B cell (primary cell): Measurements from ENCODE around the gene OLFM4. TPM values are rescaled to one million over a fixed set of nuclear protein-coding genes. Genes with fewer than 3 reads are reported as not detected.

Experiments used
- ATAC-seq: fragments of 200-7000 bp; cut with Tn5 transposase; one replicate; pipeline ENCODE4 v1.10.0; 2021; ENCODE audit warnings: low read depth, mild to moderate bottlenecking, moderate number of reproducible peaks, moderate library complexity
- CTCF ChIA-PET: fragments of 350-600 bp; sonication (Branson Sonifier 250); formaldehyde crosslinking; loops from one replicate; lab custom pipeline; 2021; ENCODE audit warnings: antibody characterized with exemption, inconsistent platforms; lab: Charles Lee
- POLR2A ChIA-PET: fragments of 350-600 bp; sonication (Branson Sonifier 250); formaldehyde crosslinking; loops from one replicate; lab custom pipeline; 2021; ENCODE audit warnings: antibody characterized with exemption; lab: Charles Lee
- DNase-seq: peaks from one replicate; pipeline ENCODE4 v3.0.0; 2013
- H2AFZ ChIP-seq: 2 replicates; pipeline ENCODE4 v1.6.1; 2012; ENCODE audit warnings: mild to moderate bottlenecking, low read depth, low read length; ENCODE audit not compliant: insufficient read depth, poor library complexity, severe bottlenecking
- H3K27ac ChIP-seq, 2 donors: 1 replicate in 1 of 2; 2 replicates in 1 of 2; pipeline ENCODE4 v1.5.1; 2012 to 2013; ENCODE audit warnings: low read length in 2 of 2, mild to moderate bottlenecking in 2 of 2, moderate library complexity in 1 of 2
- H3K27me3 ChIP-seq, 4 experiments: fragments of 200-600 bp in 1 of 4; sonication (generic) in 1 of 4; replicated peaks in 1 of 4; 1 replicate in 2 of 4; 2 replicates in 2 of 4; pipeline versions ENCODE4 v1.6.1 to v1.7.0; 2013 to 2016; ENCODE audit warnings: low read length in 3 of 4, mild to moderate bottlenecking in 2 of 4, mixed read lengths in 1 of 4, moderate library complexity in 1 of 4; ENCODE audit not compliant: insufficient read depth in 4 of 4, control insufficient read depth in 3 of 4; ENCODE audit errors: control extremely low read depth in 1 of 4
- H3K36me3 ChIP-seq, 2 experiments: replicated peaks in 1 of 2; 1 replicate in 1 of 2; 2 replicates in 1 of 2; pipeline versions ENCODE4 v1.6.1 to v1.7.1; 2013; ENCODE audit warnings: low read length in 1 of 2; ENCODE audit not compliant: insufficient read depth in 2 of 2, control insufficient read depth in 1 of 2; ENCODE audit errors: control extremely low read depth in 1 of 2, extremely low read depth in 1 of 2
- H3K4me1 ChIP-seq, 2 donors: fragments of 200-600 bp in 1 of 2; sonication (generic) in 1 of 2; 1 replicate in 1 of 2; 2 replicates in 1 of 2; pipeline versions ENCODE4 v1.5.1 to v1.6.1; 2013 to 2017; ENCODE audit warnings: low read length in 2 of 2; ENCODE audit not compliant: control insufficient read depth in 2 of 2, insufficient read depth in 2 of 2
- H3K4me2 ChIP-seq: replicated peaks from 2 replicates; pipeline ENCODE3; 2012; ENCODE audit warnings: mild to moderate bottlenecking, low read depth, low read length; ENCODE audit not compliant: poor library complexity, severe bottlenecking
- H3K4me3 ChIP-seq, 5 experiments: fragments of 200-600 bp in 1 of 5; sonication (generic) in 1 of 5; 1 replicate in 3 of 5; 2 replicates in 2 of 5; pipeline versions ENCODE4 v1.5.1 to v1.7.0; 2011 to 2016; ENCODE audit warnings: low read length in 4 of 5, mild to moderate bottlenecking in 4 of 5, low read depth in 2 of 5, control low read depth in 1 of 5, moderate library complexity in 1 of 5; ENCODE audit not compliant: insufficient read depth in 1 of 5; ENCODE audit errors: control extremely low read depth in 1 of 5, extremely low read depth in 1 of 5
- H3K79me2 ChIP-seq: fragments of 200-600 bp; sonication (generic); one replicate; pipeline ENCODE4 v1.6.0; 2016; ENCODE audit warnings: low read length; ENCODE audit not compliant: control insufficient read depth, insufficient read depth
- H3K9ac ChIP-seq: fragments of 200-600 bp; sonication (generic); 2 replicates; pipeline ENCODE4 v1.6.1; 2017; ENCODE audit warnings: mild to moderate bottlenecking, low read length, moderate library complexity
- H3K9me3 ChIP-seq, 3 donors: one replicate each; pipeline versions ENCODE4 v1.6.1 to v1.7.1; 2013; ENCODE audit warnings: low read length in 2 of 3; ENCODE audit not compliant: control insufficient read depth in 2 of 3, insufficient read depth in 1 of 3; ENCODE audit errors: control extremely low read depth in 1 of 3
- H4K20me1 ChIP-seq: 2 replicates; pipeline ENCODE4 v1.6.0; 2012; ENCODE audit warnings: mild to moderate bottlenecking, low read length; ENCODE audit not compliant: insufficient read depth, control insufficient read depth, poor library complexity, severe bottlenecking
- H3K27ac Mint-ChIP-seq: one replicate; pipeline ENCODE4 v1.8.0; 2021; ENCODE audit warnings: mixed read lengths
- H3K27me3 Mint-ChIP-seq: one replicate; pipeline ENCODE4 v1.8.0; 2021; ENCODE audit warnings: mixed read lengths
- H3K4me1 Mint-ChIP-seq: one replicate; pipeline ENCODE4 v1.8.0; 2021; ENCODE audit warnings: mixed read lengths
- H3K4me3 Mint-ChIP-seq: one replicate; pipeline ENCODE4 v1.8.0; 2021; ENCODE audit warnings: mixed read lengths
- H3K9me3 Mint-ChIP-seq: one replicate; pipeline ENCODE4 v1.8.0; 2022; ENCODE audit warnings: mixed read lengths; ENCODE audit not compliant: insufficient read depth
- EZH2 ChIP-seq: IDR thresholded peaks from 2 replicates; pipeline ENCODE4 v1.6.1; 2012; ENCODE audit warnings: borderline replicate concordance, low read depth, mild to moderate bottlenecking, moderate library complexity, low read length; ENCODE audit not compliant: insufficient read depth, poor library complexity, severe bottlenecking
- WGBS: methylation state at CpG from one replicate; pipeline ENCODE4 v1.1.5; 2013; ENCODE audit warnings: missing lambda C conversion rate; ENCODE audit not compliant: insufficient coverage; 5-methylcytosine and 5-hydroxymethylcytosine counted together
- intact Hi-C: fragments of 100-400 bp; cut with micrococcal nuclease; formaldehyde crosslinking; loops from one replicate; pipeline ENCODE4 v1.10.0; 2022
- polyA plus RNA-seq: library from polyadenylated mRNA; depleted of rRNA; stranded (reverse); fragments of >200 nt; gene quantifications from 2 replicates; pipeline ENCODE4 v1.2.3, GENCODE V29; 2012
- total RNA-seq, 2 donors: library from RNA; stranded (reverse); fragments of 120-200 nt in 1 of 2; gene quantifications; 1 replicate in 1 of 2; 2 replicates in 1 of 2; pipeline versions ENCODE4 v1.2.3 to v1.2.4, GENCODE V29; 2013 to 2022
- TF ChIP-seq, protein P1 (sequence below): fragments of 200-600 bp; IDR thresholded peaks from one replicate; pipeline ENCODE4 v1.8.0; 2022; ENCODE audit warnings: antibody characterized with exemption, mild to moderate bottlenecking

Gene OLFM4
- total and polyA plus RNA-seq, 2 donors (not counting 1 experiment from before 2014, with no cell fraction given): not detected

DNA sequence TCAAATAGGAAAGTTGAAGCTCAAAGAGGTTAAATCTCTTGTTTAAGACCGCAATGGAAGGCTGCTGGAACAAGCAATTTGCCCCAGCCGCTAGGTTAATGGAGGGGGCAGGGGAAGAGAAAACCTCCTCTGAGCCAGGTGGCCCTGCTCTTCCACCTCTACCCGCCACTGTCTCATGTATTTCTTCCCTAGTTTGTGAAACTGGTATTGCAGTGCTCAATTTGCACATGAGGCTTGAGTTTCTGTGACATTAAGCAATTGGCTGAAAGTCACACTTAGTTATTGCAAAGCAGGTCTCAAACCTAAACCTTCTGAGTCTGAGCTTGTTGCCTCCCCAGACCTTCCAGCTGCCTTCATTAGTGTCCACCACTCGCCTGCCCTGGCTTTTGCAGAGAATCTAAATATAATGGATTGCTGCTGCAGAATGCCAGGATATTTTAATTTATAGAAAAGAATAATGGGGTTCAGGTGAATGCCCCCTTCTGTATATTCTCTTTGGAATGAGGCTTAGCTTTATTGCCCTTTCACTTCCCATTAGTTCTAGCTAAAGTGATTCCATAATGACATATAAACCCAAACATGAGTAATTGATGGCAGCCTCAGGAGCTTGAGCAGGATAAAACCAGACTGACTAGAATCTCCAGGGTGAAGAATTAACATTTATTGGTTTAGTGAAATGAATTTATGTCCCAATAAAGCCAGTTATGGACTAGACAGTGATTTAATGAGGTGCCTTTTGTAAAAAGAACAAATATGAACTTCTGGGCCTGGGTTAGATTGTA, 27.0 kb upstream of the OLFM4 start:
- Histone ChIP-seq H3K4me3 (no peak overlapping the region), H3K4me2 (no peak overlapping the region), H2AFZ (no peak overlapping the region), H3K27me3 (no peaks in the 10 kb centered on the region), H3K79me2 (no peaks in the 10 kb centered on the region), H3K9ac (no peak overlapping the region), H3K4me1 (no peaks in the 10 kb centered on the region), H4K20me1 (no peaks in the 10 kb centered on the region), H3K27ac (no peak overlapping the region), H3K9me3 (peaks cover 0 to 4% (median 0%) of the 10 kb centered on the region in 3 donors), H3K36me3 (no peaks in the 10 kb centered on the region)
- no peaks in the 10 kb centered on the region for H3K4me1 Mint-ChIP-seq
- peaks cover 10% of the 10 kb centered on the region for H3K27me3 Mint-ChIP-seq
- ChIA-PET POLR2A (no interaction called here), CTCF (no interaction called here)
- intact Hi-C loops: no loop called here
- no CpG with 5 or more reads among the region's 4 CpGs for WGBS
- no peak overlapping the region for H3K4me3 Mint-ChIP-seq
- TF ChIP-seq, protein P1, sequence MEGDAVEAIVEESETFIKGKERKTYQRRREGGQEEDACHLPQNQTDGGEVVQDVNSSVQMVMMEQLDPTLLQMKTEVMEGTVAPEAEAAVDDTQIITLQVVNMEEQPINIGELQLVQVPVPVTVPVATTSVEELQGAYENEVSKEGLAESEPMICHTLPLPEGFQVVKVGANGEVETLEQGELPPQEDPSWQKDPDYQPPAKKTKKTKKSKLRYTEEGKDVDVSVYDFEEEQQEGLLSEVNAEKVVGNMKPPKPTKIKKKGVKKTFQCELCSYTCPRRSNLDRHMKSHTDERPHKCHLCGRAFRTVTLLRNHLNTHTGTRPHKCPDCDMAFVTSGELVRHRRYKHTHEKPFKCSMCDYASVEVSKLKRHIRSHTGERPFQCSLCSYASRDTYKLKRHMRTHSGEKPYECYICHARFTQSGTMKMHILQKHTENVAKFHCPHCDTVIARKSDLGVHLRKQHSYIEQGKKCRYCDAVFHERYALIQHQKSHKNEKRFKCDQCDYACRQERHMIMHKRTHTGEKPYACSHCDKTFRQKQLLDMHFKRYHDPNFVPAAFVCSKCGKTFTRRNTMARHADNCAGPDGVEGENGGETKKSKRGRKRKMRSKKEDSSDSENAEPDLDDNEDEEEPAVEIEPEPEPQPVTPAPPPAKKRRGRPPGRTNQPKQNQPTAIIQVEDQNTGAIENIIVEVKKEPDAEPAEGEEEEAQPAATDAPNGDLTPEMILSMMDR: no peak
- no peak for TF ChIP-seq EZH2
- H3K9me3 Mint-ChIP-seq: peaks cover 3% of the 10 kb centered on the region
- no peak for DNase-seq
- no peak overlapping the region for H3K27ac Mint-ChIP-seq
- no peak for ATAC-seq

DNA sequence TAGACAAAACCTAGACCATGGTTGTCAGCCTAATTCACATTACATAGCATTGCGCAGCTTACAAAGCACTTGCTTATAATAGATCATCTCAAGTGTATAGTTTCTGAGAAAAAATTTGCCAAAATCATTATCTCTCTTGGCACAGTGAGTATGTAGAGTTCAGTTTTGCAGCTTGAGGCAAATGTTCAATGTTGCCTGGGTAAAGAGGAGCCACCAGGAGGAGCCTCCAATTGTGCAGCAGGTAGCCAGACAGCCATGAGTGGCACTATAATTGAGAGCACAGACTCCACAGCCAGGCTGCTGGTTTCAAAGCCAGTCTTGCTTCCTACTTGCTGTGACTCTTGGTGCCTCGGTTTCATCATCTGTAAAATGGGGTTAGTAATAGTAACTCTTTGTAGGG, 24.0 kb upstream of the OLFM4 start:
- Mint-ChIP-seq H3K27me3 (peaks cover under 1% of the 10 kb centered on the region), H3K9me3 (no peaks in the 10 kb centered on the region)
- TF ChIP-seq, protein P1: no peak
- no peak for TF ChIP-seq EZH2

More for the DNA sequence above, 24.0 kb upstream of the OLFM4 start:
- H3K9ac ChIP-seq: no peak overlapping the region
- H2AFZ ChIP-seq: no peak overlapping the region
- POLR2A ChIA-PET: no interaction called here
- CTCF ChIA-PET: no interaction called here
- H3K27ac Mint-ChIP-seq: no peak overlapping the region
- no peak overlapping the region for H3K4me3 ChIP-seq
- H3K27ac ChIP-seq: no peak overlapping the region
- H3K79me2 ChIP-seq: no peaks in the 10 kb centered on the region
- H3K4me1 ChIP-seq: no peaks in the 10 kb centered on the region
- H3K27me3 ChIP-seq: no peaks in the 10 kb centered on the region
- H3K9me3 ChIP-seq: peaks cover 0 to 4% (median 0%) of the 10 kb centered on the region in 3 donors
- intact Hi-C loops: no loop called here
- H3K4me2 ChIP-seq: no peak overlapping the region
- H3K36me3 ChIP-seq: no peaks in the 10 kb centered on the region
- no peak overlapping the region for H3K4me3 Mint-ChIP-seq
- ATAC-seq (no peak), DNase-seq (no peak)
- no peaks in the 10 kb centered on the region for H4K20me1 ChIP-seq
- no CpG with 5 or more reads among the region's 2 CpGs for WGBS
- no peaks in the 10 kb centered on the region for H3K4me1 Mint-ChIP-seq
